Stimulated activated CD4-positive, alpha-beta T cell treated with anti-CD3 and anti-CD28 coated beads, Interleukin-4, amount 100 ng/mL, for 1 hour (primary cell): ENCODE measurements around the gene COPG1.

Experiments used
- DNase-seq: peaks from one replicate; pipeline ENCODE4 v3.0.0-alpha.2; 2020

The COPG1 gene

GRCh38 chr3:129315223-129315997, 66.0 kb downstream of the COPG1 start:
- DNase-seq: peak; percentile 40

GRCh38 chr3:129315998-129316247, 66.5 kb downstream of the COPG1 start:
- DNase-seq: no peak

- peak; percentile 90 for DNase-seq
Observed at GRCh38 chr3:129316248-129317013, 67.0 kb downstream of the COPG1 start.

GRCh38 chr3:129317014-129317771, 67.8 kb downstream of the COPG1 start:
- DNase-seq: no peak

GRCh38 chr3:129317848-129318247, 68.4 kb downstream of the COPG1 start:
- no peak for DNase-seq

GRCh38 chr3:129318921-129319320, 69.5 kb downstream of the COPG1 start:
- no peak for DNase-seq

- no peak for DNase-seq
Observed at GRCh38 chr3:129320261-129320660, 70.9 kb downstream of the COPG1 start.

GRCh38 chr3:129320825-129321487, 71.5 kb downstream of the COPG1 start:
- no peak for DNase-seq

GRCh38 chr3:129321887-129322286, 72.5 kb downstream of the COPG1 start:
- no peak for DNase-seq

- no peak for DNase-seq
Observed at GRCh38 chr3:129323651-129324294, 74.4 kb downstream of the COPG1 start.

GRCh38 chr3:129324855-129325254, 75.4 kb downstream of the COPG1 start:
- no peak for DNase-seq

GRCh38 chr3:129325383-129325782, 76.0 kb downstream of the COPG1 start:
- no peak for DNase-seq

GRCh38 chr3:129326138-129326537, 76.7 kb downstream of the COPG1 start:
- no peak for DNase-seq

- DNase-seq: no peak
Observed at GRCh38 chr3:129326595-129326994, 77.2 kb downstream of the COPG1 start.
